Smooth muscle cell (in vitro differentiated cells): ENCODE data around the gene STX8. TPM values are rescaled to one million over a fixed set of nuclear protein-coding genes. Genes with fewer than 3 reads are reported as not detected.
A peak's percentile ranks its signal among the peaks of the same experiment; 100 is the strongest.

ENCODE experiments used
- DNase-seq: peaks from one replicate; lab custom pipeline; 2025; ENCODE audit not compliant: unreplicated experiment; lab: John Stamatoyannopoulos, UW
- H2AFZ ChIP-seq: fragments of 200-600 bp; sonication (generic); 2 replicates; pipeline ENCODE4 v1.6.0; 2016; ENCODE audit warnings: antibody characterized with exemption, low read depth, mild to moderate bottlenecking
- H3F3A ChIP-seq: fragments of 200-600 bp; sonication (generic); 2 replicates; pipeline ENCODE4 v1.6.0; 2017; ENCODE audit warnings: antibody characterized with exemption, low read depth
- H3K27ac ChIP-seq: fragments of 200-600 bp; sonication (generic); 2 replicates; pipeline ENCODE4 v1.5.1; 2016; ENCODE audit warnings: low read depth, mild to moderate bottlenecking
- H3K27me3 ChIP-seq: fragments of 200-600 bp; sonication (generic); 2 replicates; pipeline ENCODE4 v1.6.1; 2016; ENCODE audit warnings: low read depth, mild to moderate bottlenecking
- H3K36me3 ChIP-seq: fragments of 200-600 bp; sonication (generic); 2 replicates; pipeline ENCODE4 v1.5.1; 2016; ENCODE audit warnings: low read depth
- H3K4me1 ChIP-seq: fragments of 200-600 bp; sonication (generic); 2 replicates; pipeline ENCODE4 v1.5.1; 2016; ENCODE audit warnings: low read depth
- H3K4me2 ChIP-seq: fragments of 200-600 bp; sonication (generic); 2 replicates; pipeline ENCODE4 v1.6.0; 2016; ENCODE audit warnings: mild to moderate bottlenecking
- H3K4me3 ChIP-seq: fragments of 200-600 bp; sonication (generic); 2 replicates; pipeline ENCODE4 v1.5.1; 2016; ENCODE audit warnings: mild to moderate bottlenecking
- H3K79me2 ChIP-seq: fragments of 200-600 bp; sonication (generic); 2 replicates; pipeline ENCODE4 v1.6.0; 2016; ENCODE audit warnings: low read depth, mild to moderate bottlenecking
- H3K9ac ChIP-seq: fragments of 200-600 bp; sonication (generic); 2 replicates; pipeline ENCODE4 v1.6.0; 2016; ENCODE audit warnings: low read depth
- H3K9me3 ChIP-seq: fragments of 200-600 bp; sonication (generic); replicated peaks from 2 replicates; pipeline ENCODE4 v1.5.1; 2016; ENCODE audit warnings: low read depth
- H4K20me1 ChIP-seq: fragments of 200-600 bp; sonication (generic); 2 replicates; pipeline ENCODE4 v1.6.0; 2016; ENCODE audit warnings: low read depth
- CTCF ChIP-seq: fragments of 200-600 bp; sonication (generic); IDR thresholded peaks from 2 replicates; pipeline ENCODE4 v1.5.1; 2017; ENCODE audit warnings: borderline replicate concordance, mild to moderate bottlenecking, antibody characterized with exemption; ENCODE audit not compliant: insufficient read depth, poor library complexity, severe bottlenecking
- WGBS: methylation state at CpG from one replicate; pipeline ENCODE4 v1.1.7; 2016; ENCODE audit warnings: low lambda C conversion rate; 5-methylcytosine and 5-hydroxymethylcytosine counted together
- polyA plus RNA-seq: library from polyadenylated mRNA; unstranded; fragments of >200 nt; fragmentation: Nextera tagmentation; extraction: Ambion mirVana; gene quantifications from 2 replicates; pipeline ENCODE4 v1.2.1, GENCODE V29; 2016
- total RNA-seq: library from RNA; depleted of rRNA; stranded (reverse); fragments of >200 nt; gene quantifications from 2 replicates; pipeline ENCODE4 v1.2.3, GENCODE V29; 2014

The STX8 gene
- total and polyA plus RNA-seq, 2 experiments from 2014 or later = 63.8 to 88.5 TPM

GRCh38 chr17:9403257-9403656 is 172.4 kb downstream of the STX8 start:
- Histone ChIP-seq H3K4me1 (peaks cover 6% of the 10 kb centered on the region), H3K36me3 (no peaks in the 10 kb centered on the region), H3K4me3 (no peak overlapping the region), H4K20me1 (no peaks in the 10 kb centered on the region), H3K9ac (no peak overlapping the region), H3K4me2 (no peak overlapping the region), H2AFZ (no peak overlapping the region), H3K79me2 (no peaks in the 10 kb centered on the region), H3K27me3 (no peaks in the 10 kb centered on the region), H3K9me3 (no peaks in the 10 kb centered on the region), H3K27ac (no peak overlapping the region), H3F3A (no peaks in the 10 kb centered on the region)
- no peak for TF ChIP-seq CTCF
- 98% methylated on average over 4 of the region's 4 CpGs for WGBS
- DNase-seq = no peak

GRCh38 chr17:9402590-9403199 is 172.9 kb downstream of the STX8 start:
- Histone ChIP-seq H3K4me3 (no peak overlapping the region), H3K27me3 (no peaks in the 10 kb centered on the region), H3K9ac (no peak overlapping the region), H4K20me1 (no peaks in the 10 kb centered on the region), H3K4me1 (peaks cover 6% of the 10 kb centered on the region), H3K27ac (no peak overlapping the region), H3K36me3 (no peaks in the 10 kb centered on the region), H3K4me2 (no peak overlapping the region), H3F3A (no peaks in the 10 kb centered on the region), H3K79me2 (no peaks in the 10 kb centered on the region), H3K9me3 (no peaks in the 10 kb centered on the region), H2AFZ (no peak overlapping the region)
- no peak for DNase-seq
- 83% methylated on average over 9 of the region's 9 CpGs for WGBS
- TF ChIP-seq CTCF = peak; percentile 21

GRCh38 chr17:9401434-9401833 is 174.2 kb downstream of the STX8 start:
- H3K79me2 ChIP-seq = no peaks in the 10 kb centered on the region
- H3K4me1 ChIP-seq = peaks cover 6% of the 10 kb centered on the region
- no peaks in the 10 kb centered on the region for H4K20me1 ChIP-seq
- H2AFZ ChIP-seq = no peak overlapping the region
- no peak for DNase-seq
- no peaks in the 10 kb centered on the region for H3F3A ChIP-seq
- peak overlapping the region; percentile 60 for H3K27ac ChIP-seq
- no peak overlapping the region for H3K4me3 ChIP-seq
- no peaks in the 10 kb centered on the region for H3K27me3 ChIP-seq
- H3K4me2 ChIP-seq = no peak overlapping the region
- WGBS = 58% methylated on average over 4 of the region's 4 CpGs
- H3K36me3 ChIP-seq = no peaks in the 10 kb centered on the region
- no peaks in the 10 kb centered on the region for H3K9me3 ChIP-seq
- H3K9ac ChIP-seq = no peak overlapping the region
- TF ChIP-seq CTCF = no peak

GRCh38 chr17:9389111-9389527 is 186.5 kb downstream of the STX8 start:
- DNase-seq = no peak
- Histone ChIP-seq H3F3A (no peaks in the 10 kb centered on the region), H3K79me2 (no peaks in the 10 kb centered on the region), H3K9ac (peak overlapping the region; percentile 20), H3K27ac (peak overlapping the region; percentile 70), H2AFZ (no peak overlapping the region), H3K27me3 (no peaks in the 10 kb centered on the region), H3K9me3 (no peaks in the 10 kb centered on the region), H3K36me3 (no peaks in the 10 kb centered on the region), H3K4me2 (no peak overlapping the region), H3K4me3 (no peak overlapping the region), H3K4me1 (no peaks in the 10 kb centered on the region), H4K20me1 (no peaks in the 10 kb centered on the region)
- 53% methylated on average over 3 of the region's 3 CpGs for WGBS
- TF ChIP-seq CTCF = no peak
